Stimulated activated CD4-positive, alpha-beta T cell treated with anti-CD3 and anti-CD28 coated beads, Interleukin-4, amount 100 ng/mL, for 4 hours (primary cell): ENCODE measurements around the gene GMDS.

Source experiments
- DNase-seq, 2 experiments: peaks; one replicate each; pipeline ENCODE4 v3.0.0-alpha.2; 2020

The GMDS gene

GRCh38 chr6:1786455-1787453 is 458.7 kb downstream of the GMDS start:
- DNase-seq = no peak

- DNase-seq = no peak
These were observed 461.0 kb downstream of the GMDS start for GRCh38 chr6:1784422-1784884.

GRCh38 chr6:1781817-1782184 is 463.6 kb downstream of the GMDS start:
- no peak for DNase-seq

GRCh38 chr6:1781152-1781816 is 464.1 kb downstream of the GMDS start:
- no peak for DNase-seq

GRCh38 chr6:1780251-1780867 is 465.0 kb downstream of the GMDS start:
- no peak for DNase-seq

- no peak for DNase-seq
These were observed 466.6 kb downstream of the GMDS start for GRCh38 chr6:1778686-1779235.

GRCh38 chr6:1777921-1778685 is 467.3 kb downstream of the GMDS start:
- no peak for DNase-seq

- no peak for DNase-seq
These were observed 470.0 kb downstream of the GMDS start for GRCh38 chr6:1775441-1775840.

- no peak for DNase-seq
These were observed 471.0 kb downstream of the GMDS start for GRCh38 chr6:1774226-1774915.

- no peak for DNase-seq
These were observed 471.7 kb downstream of the GMDS start for GRCh38 chr6:1773700-1774099.

- peak; percentile 8 to 15 for DNase-seq
These were observed 474.3 kb downstream of the GMDS start for GRCh38 chr6:1770968-1771723.

GRCh38 chr6:1770435-1770843 is 475.0 kb downstream of the GMDS start:
- no peak for DNase-seq

- DNase-seq = no peak
These were observed 477.7 kb downstream of the GMDS start for GRCh38 chr6:1767481-1768246.

- no peak for DNase-seq
These were observed 478.8 kb downstream of the GMDS start for GRCh38 chr6:1766654-1767053.

- DNase-seq = no peak
These were observed 480.1 kb downstream of the GMDS start for GRCh38 chr6:1765160-1765903.

GRCh38 chr6:1764397-1764987 is 480.9 kb downstream of the GMDS start:
- no peak for DNase-seq

GRCh38 chr6:1763404-1763803 is 482.0 kb downstream of the GMDS start:
- DNase-seq = no peak

GRCh38 chr6:1762203-1762602 is 483.2 kb downstream of the GMDS start:
- DNase-seq = no peak

- no peak for DNase-seq
These were observed 483.9 kb downstream of the GMDS start for GRCh38 chr6:1761477-1761877.
